H1 (cell line): Measurements from ENCODE around the gene LGALSL. TPM values are rescaled to one million over a fixed set of nuclear protein-coding genes. Genes with fewer than 3 reads are reported as not detected.

Source experiments
- CTCF ChIA-PET: fragments of 300-600 bp; sonication (Branson Sonifier 250); formaldehyde crosslinking; loops from one replicate; lab custom pipeline; 2021; ENCODE audit not compliant: partially characterized antibody; lab: Charles Lee
- POLR2A ChIA-PET: fragments of 300-600 bp; sonication (Branson Sonifier 250); formaldehyde crosslinking; loops from one replicate; lab custom pipeline; 2021; ENCODE audit warnings: inconsistent platforms; ENCODE audit not compliant: partially characterized antibody; lab: Charles Lee
- DNase-seq, 2 experiments: peaks; one replicate each; pipeline versions ENCODE4 v3.0.0 to v3.0.0-alpha.2; 2010 to 2022; ENCODE audit warnings: low spot score in 2 of 2, low read depth in 1 of 2, mixed read lengths in 1 of 2
- FAIRE-seq: peaks from 2 replicates; lab custom pipeline; 2011; peaks lifted over from hg19 to GRCh38; lab: Jason Lieb, UNC
- H2AFZ ChIP-seq: 2 replicates; pipeline ENCODE4 v1.8.1; 2012; ENCODE audit warnings: low read length, inconsistent platforms
- H2AK5ac ChIP-seq: 2 replicates; pipeline ENCODE4 v1.6.1; 2013; ENCODE audit warnings: low read depth, low read length
- H2BK120ac ChIP-seq: replicated peaks from 2 replicates; pipeline ENCODE3; 2013; ENCODE audit warnings: low read depth, low read length, inconsistent platforms
- H2BK12ac ChIP-seq: 2 replicates; pipeline ENCODE4 v1.6.1; 2013; ENCODE audit warnings: low read depth, low read length
- H2BK15ac ChIP-seq: 2 replicates; pipeline ENCODE4 v1.6.1; 2013; ENCODE audit warnings: low read length
- H2BK20ac ChIP-seq: 2 replicates; pipeline ENCODE4 v1.6.1; 2013; ENCODE audit warnings: low read length
- H2BK5ac ChIP-seq: 2 replicates; pipeline ENCODE4 v1.6.1; 2013; ENCODE audit warnings: low read depth, low read length
- H3K14ac ChIP-seq: 2 replicates; pipeline ENCODE4 v1.6.1; 2013; ENCODE audit warnings: inconsistent platforms; ENCODE audit not compliant: insufficient read length
- H3K18ac ChIP-seq: 2 replicates; pipeline ENCODE4 v1.6.1; 2013; ENCODE audit warnings: low read length; ENCODE audit errors: extremely low read depth
- H3K23ac ChIP-seq: 2 replicates; pipeline ENCODE4 v1.6.1; 2013; ENCODE audit warnings: inconsistent platforms; ENCODE audit not compliant: insufficient read length
- H3K23me2 ChIP-seq: 2 replicates; pipeline ENCODE4 v1.6.1; 2013; ENCODE audit warnings: low read depth, low read length
- H3K27ac ChIP-seq: 2 replicates; pipeline ENCODE4 v1.6.1; 2011; ENCODE audit warnings: low read depth, low read length, inconsistent platforms
- H3K27me3 ChIP-seq, 4 experiments: replicated peaks in 1 of 4; 1 replicate in 1 of 4; 2 replicates in 3 of 4; pipeline versions ENCODE4 v1.6.1 to v1.8.1; 2011 to 2013; ENCODE audit warnings: low read length in 3 of 4, mild to moderate bottlenecking in 3 of 4, inconsistent platforms in 2 of 4, mixed read lengths in 2 of 4, moderate library complexity in 1 of 4; ENCODE audit not compliant: control insufficient read depth in 3 of 4, insufficient read depth in 3 of 4; ENCODE audit errors: extremely low read depth in 1 of 4
- H3K36me3 ChIP-seq, 4 experiments: 2 replicates each; pipeline versions ENCODE4 v1.6.1 to v1.8.1; 2011 to 2013; ENCODE audit warnings: mild to moderate bottlenecking in 4 of 4, low read length in 3 of 4, moderate library complexity in 2 of 4, control low read depth in 1 of 4, inconsistent platforms in 1 of 4; ENCODE audit not compliant: insufficient read depth in 4 of 4, control insufficient read depth in 2 of 4
- H3K4ac ChIP-seq: replicated peaks from 2 replicates; pipeline ENCODE3; 2013; ENCODE audit warnings: low read length, low read depth, mixed read lengths, inconsistent platforms; ENCODE audit not compliant: insufficient read length
- H3K4me1 ChIP-seq, 4 experiments: replicated peaks in 1 of 4; 1 replicate in 1 of 4; 2 replicates in 3 of 4; pipeline versions ENCODE4 v1.6.1 to v1.8.1; 2011 to 2013; ENCODE audit warnings: low read length in 3 of 4, inconsistent platforms in 2 of 4, mixed read lengths in 1 of 4; ENCODE audit not compliant: insufficient read depth in 4 of 4, control insufficient read depth in 3 of 4
- H3K4me2 ChIP-seq, 2 experiments: 2 replicates each; pipeline versions ENCODE4 v1.6.1 to v1.8.1; 2011 to 2013; ENCODE audit warnings: low read depth in 2 of 2, low read length in 2 of 2, control low read depth in 1 of 2, inconsistent platforms in 1 of 2, mild to moderate bottlenecking in 1 of 2; ENCODE audit not compliant: insufficient read depth in 1 of 2
- H3K4me3 ChIP-seq, 4 experiments: fragments of 200-600, 300-600 bp in 1 of 4; sonication (generic), shearing (Covaris generic), sonication (Bioruptor Twin) in 1 of 4; 2 replicates each; pipeline versions ENCODE4 v1.5.1 to v1.8.1; 2011 to 2016; ENCODE audit warnings: low read length in 4 of 4, low read depth in 3 of 4, control low read depth in 2 of 4, inconsistent platforms in 2 of 4, mild to moderate bottlenecking in 2 of 4, mixed read lengths in 1 of 4, moderate library complexity in 1 of 4; ENCODE audit not compliant: insufficient read depth in 2 of 4; ENCODE audit errors: extremely low read depth in 1 of 4
- H3K56ac ChIP-seq: replicated peaks from 2 replicates; pipeline ENCODE3; 2013; ENCODE audit warnings: low read depth, mild to moderate bottlenecking, mixed read lengths, low read length, inconsistent platforms; ENCODE audit not compliant: insufficient read length
- H3K79me1 ChIP-seq: 2 replicates; pipeline ENCODE4 v1.6.1; 2013; ENCODE audit warnings: low read depth, low read length, control low read depth
- H3K79me2 ChIP-seq, 2 experiments: 2 replicates each; pipeline versions ENCODE4 v1.6.1 to v1.8.1; 2012 to 2013; ENCODE audit warnings: low read length in 2 of 2, mild to moderate bottlenecking in 2 of 2, inconsistent platforms in 1 of 2; ENCODE audit not compliant: insufficient read depth in 2 of 2, control insufficient read depth in 1 of 2
- H3K9ac ChIP-seq, 4 experiments: replicated peaks in 1 of 4; 1 replicate in 1 of 4; 2 replicates in 3 of 4; pipeline versions ENCODE4 v1.6.1 to v1.8.1; 2011 to 2013; ENCODE audit warnings: low read depth in 3 of 4, low read length in 3 of 4, control low read depth in 2 of 4, mild to moderate bottlenecking in 2 of 4, moderate library complexity in 2 of 4, inconsistent platforms in 1 of 4; ENCODE audit errors: extremely low read depth in 1 of 4
- H3K9me3 ChIP-seq, 2 experiments: 2 replicates each; pipeline versions ENCODE4 v1.6.1 to v1.8.1; 2012 to 2013; ENCODE audit warnings: mild to moderate bottlenecking in 2 of 2, moderate library complexity in 2 of 2, control low read depth in 1 of 2, inconsistent platforms in 1 of 2, low read depth in 1 of 2, low read length in 1 of 2, mixed read lengths in 1 of 2; ENCODE audit not compliant: insufficient read depth in 2 of 2
- H4K20me1 ChIP-seq, 2 experiments: replicated peaks in 1 of 2; 2 replicates each; pipeline versions ENCODE3 to v1.8.1; 2011 to 2013; ENCODE audit warnings: inconsistent platforms in 2 of 2, low read length in 2 of 2, mild to moderate bottlenecking in 1 of 2; ENCODE audit not compliant: insufficient read depth in 2 of 2, control insufficient read depth in 1 of 2
- H4K5ac ChIP-seq: 2 replicates; pipeline ENCODE4 v1.6.1; 2013; ENCODE audit warnings: low read length, low read depth, mixed read lengths, inconsistent platforms; ENCODE audit not compliant: insufficient read length
- H4K8ac ChIP-seq: 2 replicates; pipeline ENCODE4 v1.8.0; 2013; ENCODE audit warnings: mild to moderate bottlenecking, moderate library complexity, low read length, inconsistent platforms; ENCODE audit not compliant: insufficient read depth; ENCODE audit errors: extremely low read depth
- H4K91ac ChIP-seq: replicated peaks from 2 replicates; pipeline ENCODE3; 2013; ENCODE audit warnings: low read length, mixed read lengths, inconsistent platforms; ENCODE audit not compliant: insufficient read length
- ASH2L ChIP-seq: fragments of 200-600, 300-600 bp; sonication (generic); IDR thresholded peaks from one replicate; pipeline ENCODE4 v1.7.1; 2017; ENCODE audit warnings: low read length
- FOSL1 ChIP-seq: IDR thresholded peaks from 2 replicates; pipeline ENCODE4 v1.6.1; 2011; ENCODE audit warnings: mild to moderate bottlenecking, low read depth, low read length, moderate library complexity; ENCODE audit not compliant: insufficient read depth
- SIN3A ChIP-seq, 2 experiments: IDR thresholded peaks in 1 of 2; conservative IDR thresholded peaks in 1 of 2; 2 replicates each; pipeline ENCODE4 v1.6.1; 2011 to 2012; ENCODE audit warnings: low read length in 2 of 2, improper control_type of control experiment in 1 of 2, low read depth in 1 of 2, mild to moderate bottlenecking in 1 of 2
- SP1 ChIP-seq: IDR thresholded peaks from 2 replicates; pipeline ENCODE4 v1.6.1; 2011; ENCODE audit warnings: low read depth, low read length
- WGBS, 2 experiments: shearing (Covaris generic) in 1 of 2; methylation state at CpG; one replicate each; pipeline versions ENCODE4 v1.1.6 to v1.1.7; 2013 to 2015; ENCODE audit warnings: low lambda C conversion rate in 2 of 2, mixed read lengths in 2 of 2, inconsistent platforms in 1 of 2, low coverage in 1 of 2, missing lambda C conversion rate in 1 of 2; ENCODE audit not compliant: insufficient replicate concordance in 2 of 2, insufficient coverage in 1 of 2, insufficient read length in 1 of 2; ENCODE audit errors: extremely low coverage in 1 of 2, missing lambda C conversion rate in 1 of 2; 5-methylcytosine and 5-hydroxymethylcytosine counted together
- polyA plus RNA-seq, 7 experiments: library from polyadenylated mRNA; depleted of rRNA in 3 of 7; stranded (reverse) in 5 of 7; unstranded in 2 of 7; fragments of >200 nt in 5 of 7; fragments of 200-250 nt in 2 of 7; gene quantifications; 1 replicate in 5 of 7; 2 replicates in 1 of 7; 4 replicates in 1 of 7; pipeline versions ENCODE4 v1.2.1 to v1.2.3, GENCODE V29; 2011 to 2013; ENCODE audit warnings: missing spikeins in 2 of 7, mixed read lengths in 2 of 7
- total RNA-seq: library from RNA; stranded (reverse); fragmentation: NEBNext Ultra II Directional; extraction: Animal tissue kit (Norgen Biotek cat#: 25700); gene quantifications from 2 replicates; pipeline ENCODE4 v1.2.1, GENCODE V29; 2021

Gene LGALSL
- total and polyA plus RNA-seq, 2 of the 8 experiments (the other 6 are each of a cell fraction or from before 2014, with no cell fraction given), result 13.6 to 32.3 TPM

GRCh38 chr2:64404743-64405142 is 49.2 kb upstream of the LGALSL start:
- FAIRE-seq (peak; percentile 87), DNase-seq (peak in 1 of 2 experiments; percentile 78)
- Histone ChIP-seq H3K27ac (peak overlapping the region; percentile 78), H4K8ac (no peak overlapping the region), H3K79me1 (no peaks in the 10 kb centered on the region), H4K5ac (peak overlapping the region; percentile 88), H2BK5ac (peak overlapping the region; percentile 60), H3K14ac (no peak overlapping the region), H2BK15ac (no peak overlapping the region; the same call in 1 of the 2 replicates), H3K79me2 (no peaks in the 10 kb centered on the region), H3K9ac (peak overlapping the region in 3 of 4 experiments; percentile 41 to 51 (median 48); a peak in 4 of 7 replicates), H3K36me3 (no peaks in the 10 kb centered on the region), H2AK5ac (no peak overlapping the region; the same call in 1 of the 2 replicates), H3K4me3 (peak overlapping the region in 3 of 4 experiments; percentile 16 to 51 (median 34); a peak in 5 of 8 replicates), H4K91ac (no peak overlapping the region), H3K18ac (no peak overlapping the region; the same call in 1 of the 2 replicates), H3K27me3 (no peaks in the 10 kb centered on the region), H3K23me2 (peaks cover 1% of the 10 kb centered on the region), H2BK12ac (0 out of 2 replicates have a peak overlapping the region, but pooled peaks have one; percentile 85), H3K4me2 (peak overlapping the region; percentile 65 to 87), H3K23ac (no peak overlapping the region), H2BK120ac (peak overlapping the region; percentile 63), H3K56ac (no peak overlapping the region), H3K9me3 (no peaks in the 10 kb centered on the region), H3K4me1 (peaks cover 18 to 35% (median 25%) of the 10 kb centered on the region in 4 experiments), H3K4ac (no peak overlapping the region), H4K20me1 (peaks cover 0 to 2% of the 10 kb centered on the region in 2 experiments), H2AFZ (peak overlapping the region; percentile 47; the same call in 1 of the 2 replicates), H2BK20ac (no peak overlapping the region)
- no peak for TF ChIP-seq FOSL1
- TF ChIP-seq SP1, result peak; percentile 46; the same call in 1 of the 2 replicates
- 0 out of 4 replicates have a peak, but pooled peaks of 1 of the 2 experiments have one; percentile 38 for TF ChIP-seq SIN3A (conservative IDR thresholded peaks at IDR 0.05 in 1 of 2, IDR thresholded peaks at IDR 0.05 in 1 of 2; ENCODE audit: low read depth in 1 of 2, low read length in 2 of 2)
- no peak for TF ChIP-seq ASH2L
- POLR2A ChIA-PET, result interaction anchor here (1.0 to 1.6 kb wide), 7 partner anchors 14 to 83 kb away, joined by 3 to 5 read pairs (median 3); partner anchors contain the start of gene LGALSL
- 48% methylated on average over 9 of the region's 9 CpGs; no CpG with 5 or more reads in 1 of the 2 experiments for WGBS, 2 experiments
- CTCF ChIA-PET, result interaction anchor here (0.8 to 2.2 kb wide), 4 partner anchors 44 to 1346 kb away, joined by 3 to 10 read pairs (median 4); no protein-coding TSS in a partner anchor
